H1 (cell line): ENCODE measurements around the gene SEC16A. TPM values are rescaled to one million over a fixed set of nuclear protein-coding genes. Genes with fewer than 3 reads are reported as not detected.

Experiments
- BACH1 ChIP-seq: IDR thresholded peaks from 2 replicates; pipeline ENCODE4 v1.6.1; 2012; ENCODE audit warnings: low read length, improper control_type of control experiment
- GTF2F1 ChIP-seq: IDR thresholded peaks from 2 replicates; pipeline ENCODE4 v1.6.1; 2012; ENCODE audit warnings: low read depth, low read length, improper control_type of control experiment, borderline replicate concordance
- NANOG ChIP-seq: IDR thresholded peaks from 2 replicates; pipeline ENCODE4 v1.6.1; 2011; ENCODE audit warnings: low read length, low read depth, mild to moderate bottlenecking, inconsistent platforms; ENCODE audit not compliant: insufficient read depth, poor library complexity, severe bottlenecking
- POLR2A ChIP-seq, 2 experiments: IDR thresholded peaks; 1 replicate in 1 of 2; 2 replicates in 1 of 2; pipeline ENCODE4 v1.6.1; 2011; ENCODE audit warnings: low read depth in 2 of 2, low read length in 2 of 2, mild to moderate bottlenecking in 2 of 2; ENCODE audit errors: control extremely low read depth in 1 of 2
- TAF7 ChIP-seq: optimal IDR thresholded peaks from 2 replicates; pipeline ENCODE3; 2011; ENCODE audit warnings: low read depth, mild to moderate bottlenecking, inconsistent platforms, low read length, moderate library complexity, borderline replicate concordance
- TBP ChIP-seq: IDR thresholded peaks from 2 replicates; pipeline ENCODE4 v1.6.1; 2011; ENCODE audit warnings: low read depth, low read length, improper control_type of control experiment
- polyA plus RNA-seq, 7 experiments: library from polyadenylated mRNA; depleted of rRNA in 3 of 7; stranded (reverse) in 5 of 7; unstranded in 2 of 7; fragments of >200 nt in 5 of 7; fragments of 200-250 nt in 2 of 7; gene quantifications; 1 replicate in 5 of 7; 2 replicates in 1 of 7; 4 replicates in 1 of 7; pipeline versions ENCODE4 v1.2.1 to v1.2.3, GENCODE V29; 2011 to 2013; ENCODE audit warnings: missing spikeins in 2 of 7, mixed read lengths in 2 of 7
- total RNA-seq: library from RNA; stranded (reverse); fragmentation: NEBNext Ultra II Directional; extraction: Animal tissue kit (Norgen Biotek cat#: 25700); gene quantifications from 2 replicates; pipeline ENCODE4 v1.2.1, GENCODE V29; 2021
- TF ChIP-seq, protein P1 (sequence below), 3 experiments: IDR thresholded peaks; 1 replicate in 2 of 3; 2 replicates in 1 of 3; pipeline versions ENCODE4 v1.5.1 to v1.6.1; 2011; ENCODE audit warnings: low read length in 3 of 3, mild to moderate bottlenecking in 3 of 3, inconsistent platforms in 2 of 3, low read depth in 1 of 3, moderate library complexity in 1 of 3; ENCODE audit not compliant: insufficient read depth in 1 of 3; ENCODE audit errors: control extremely low read depth in 1 of 3

SEC16A gene
- total and polyA plus RNA-seq, 2 of the 8 experiments (the other 6 are each of a cell fraction or from before 2014, with no cell fraction given): 21.6 to 49.0 TPM

DNA sequence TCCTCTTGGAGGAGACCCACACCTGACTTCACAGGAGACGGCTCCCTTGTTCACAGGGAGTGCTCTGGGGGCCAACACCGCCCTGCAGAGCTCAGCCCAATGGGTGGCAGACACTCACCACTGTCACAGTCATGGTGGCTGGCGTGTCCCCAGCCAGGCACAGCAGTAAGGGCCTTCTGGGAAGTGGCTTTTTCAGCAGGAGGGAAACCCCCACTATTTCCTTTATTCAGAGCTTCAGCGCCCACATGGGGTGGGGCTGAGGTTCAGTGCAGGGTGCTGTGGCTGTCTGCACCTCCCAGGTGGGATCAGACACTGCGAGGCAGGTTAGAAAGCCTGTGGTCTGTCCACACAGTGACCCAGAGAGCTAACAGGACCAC lies 79.3 kb downstream of the SEC16A start (continued):
- TF ChIP-seq, protein P1, sequence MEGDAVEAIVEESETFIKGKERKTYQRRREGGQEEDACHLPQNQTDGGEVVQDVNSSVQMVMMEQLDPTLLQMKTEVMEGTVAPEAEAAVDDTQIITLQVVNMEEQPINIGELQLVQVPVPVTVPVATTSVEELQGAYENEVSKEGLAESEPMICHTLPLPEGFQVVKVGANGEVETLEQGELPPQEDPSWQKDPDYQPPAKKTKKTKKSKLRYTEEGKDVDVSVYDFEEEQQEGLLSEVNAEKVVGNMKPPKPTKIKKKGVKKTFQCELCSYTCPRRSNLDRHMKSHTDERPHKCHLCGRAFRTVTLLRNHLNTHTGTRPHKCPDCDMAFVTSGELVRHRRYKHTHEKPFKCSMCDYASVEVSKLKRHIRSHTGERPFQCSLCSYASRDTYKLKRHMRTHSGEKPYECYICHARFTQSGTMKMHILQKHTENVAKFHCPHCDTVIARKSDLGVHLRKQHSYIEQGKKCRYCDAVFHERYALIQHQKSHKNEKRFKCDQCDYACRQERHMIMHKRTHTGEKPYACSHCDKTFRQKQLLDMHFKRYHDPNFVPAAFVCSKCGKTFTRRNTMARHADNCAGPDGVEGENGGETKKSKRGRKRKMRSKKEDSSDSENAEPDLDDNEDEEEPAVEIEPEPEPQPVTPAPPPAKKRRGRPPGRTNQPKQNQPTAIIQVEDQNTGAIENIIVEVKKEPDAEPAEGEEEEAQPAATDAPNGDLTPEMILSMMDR (IDR thresholded peaks at IDR 0.05; ENCODE audit: control extremely low read depth in 1 of 3, insufficient read depth in 1 of 3, low read depth in 1 of 3, low read length in 3 of 3): no peak
- TF ChIP-seq NANOG: no peak
- TF ChIP-seq TBP: no peak
- TF ChIP-seq TAF7: no peak
- TF ChIP-seq BACH1: no peak
- TF ChIP-seq POLR2A (IDR thresholded peaks at IDR 0.05; ENCODE audit: control extremely low read depth in 1 of 2, low read depth in 2 of 2, low read length in 2 of 2): no peak
- no peak for TF ChIP-seq GTF2F1
